Endometrial microvascular endothelial cells (primary cell): ENCODE measurements around the gene EYA2. TPM values are rescaled to one million over a fixed set of nuclear protein-coding genes. Genes with fewer than 3 reads are reported as not detected.

Experiments used
- in situ Hi-C: cut with HindIII; loops from 2 replicates; pipeline ENCODE4 v1.10.0; 2017; ENCODE audit warnings: low sequenced_read_pairs, low pct_unique_long_range_greater_than_20kb; ENCODE audit errors: inconsistent ontology term
- total RNA-seq: library from RNA; depleted of rRNA; stranded (reverse); fragments of >200 nt; gene quantifications from one replicate; pipeline ENCODE4 v1.2.3, GENCODE V29; 2015; ENCODE audit errors: inconsistent ontology term

The EYA2 gene
- total RNA-seq, 1 donor from 2014 or later, result not detected

DNA sequence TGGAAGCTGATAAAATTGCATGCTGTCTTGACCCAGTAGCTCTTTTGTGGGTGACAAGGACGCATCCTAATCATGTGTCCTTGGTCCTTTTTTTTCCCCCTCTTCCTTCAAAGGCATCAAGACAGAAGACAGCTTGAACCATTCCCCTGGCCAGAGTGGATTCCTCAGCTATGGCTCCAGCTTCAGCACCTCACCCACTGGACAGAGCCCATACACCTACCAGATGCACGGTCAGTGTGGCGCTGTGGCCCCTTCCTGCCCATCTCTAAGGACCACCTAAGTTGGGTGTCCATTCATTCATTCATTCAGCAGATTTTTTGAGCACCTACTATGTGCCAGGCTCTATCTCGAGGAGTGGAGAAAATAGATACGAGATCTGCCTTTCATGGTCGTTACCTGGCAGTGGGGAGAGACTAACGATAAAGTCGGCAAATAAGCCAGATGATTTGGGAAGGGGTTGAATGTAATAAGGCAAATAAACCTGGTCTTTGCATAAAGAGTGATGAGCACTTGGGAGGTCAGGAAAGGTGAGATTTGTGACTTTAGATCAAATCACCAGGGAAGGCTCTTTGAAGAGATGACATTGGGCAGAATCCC lies 121.5 kb downstream of the EYA2 start:
- in situ Hi-C loops, result no loop called here

DNA sequence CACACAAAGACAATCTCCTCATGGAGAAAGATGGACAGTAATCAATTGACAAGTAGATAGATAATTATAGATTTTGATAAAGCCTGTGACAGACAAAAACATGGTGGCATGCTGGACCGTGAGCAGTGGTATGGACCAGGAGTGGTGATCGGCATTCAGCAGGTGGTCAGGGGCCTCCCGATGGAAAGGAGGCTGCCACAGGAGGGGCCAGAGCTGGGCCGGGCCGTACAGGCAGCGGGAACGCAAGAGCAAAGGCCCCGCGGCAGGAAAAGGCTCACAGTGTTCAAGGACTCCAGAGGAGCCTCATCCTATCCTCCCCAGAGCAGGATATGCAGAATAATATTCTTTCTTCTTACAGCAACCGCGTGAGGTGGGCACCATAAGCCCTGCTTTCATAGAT lies 123.7 kb downstream of the EYA2 start:
- in situ Hi-C loops, result no loop called here

DNA sequence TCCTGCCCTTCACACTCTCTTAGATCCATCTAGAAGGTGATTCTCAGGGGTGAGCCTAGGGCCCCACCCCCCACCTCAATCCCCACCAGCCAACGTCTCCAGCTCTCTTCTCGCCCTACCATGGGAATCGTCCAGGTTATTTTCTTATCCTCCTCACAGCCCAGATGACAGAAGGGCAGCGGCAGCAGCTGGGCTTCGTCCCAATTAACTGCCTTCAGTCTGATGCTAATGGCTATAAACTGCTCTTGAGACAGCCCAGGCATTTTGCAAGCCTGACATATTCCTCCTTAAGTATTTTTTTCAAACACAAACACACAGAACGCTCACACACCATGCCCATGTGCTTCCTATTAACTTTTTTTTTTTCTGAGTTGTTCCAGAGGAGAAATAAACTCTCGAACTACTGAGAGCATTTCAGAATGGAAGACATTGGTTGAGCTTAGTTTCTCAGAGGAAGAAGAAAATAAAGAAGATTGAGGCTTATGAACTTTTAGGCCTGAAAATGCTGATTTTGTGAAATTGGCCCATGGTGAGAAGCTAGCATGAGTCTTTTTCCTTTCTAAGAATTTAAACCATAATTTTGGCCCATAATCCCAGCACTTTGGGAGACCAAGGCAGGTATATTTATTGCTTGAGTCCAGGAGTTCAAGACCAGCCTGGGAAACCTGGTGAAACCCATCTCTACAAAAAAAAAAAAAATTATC lies 124.6 kb downstream of the EYA2 start:
- in situ Hi-C loops, result no loop called here

DNA sequence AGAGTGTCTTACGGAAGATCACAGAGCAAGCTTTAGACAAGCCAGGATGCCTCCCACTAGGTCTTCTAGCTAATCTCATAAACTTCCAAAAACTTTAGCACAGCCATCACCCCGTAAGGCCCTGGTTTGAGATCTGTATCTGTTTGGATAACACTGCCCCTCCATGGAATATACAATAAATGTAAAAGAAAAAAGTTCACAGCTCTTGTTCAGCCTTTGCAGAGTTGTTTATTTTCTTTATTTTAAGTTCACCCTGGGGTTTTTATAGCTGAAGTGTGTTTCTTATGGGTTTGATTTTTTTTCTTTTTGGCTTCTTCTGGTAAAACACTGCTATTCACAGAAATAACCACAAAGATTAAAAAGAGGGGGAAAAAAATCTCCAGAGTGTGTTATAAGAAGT lies 125.6 kb downstream of the EYA2 start:
- in situ Hi-C loops, result no loop called here

DNA sequence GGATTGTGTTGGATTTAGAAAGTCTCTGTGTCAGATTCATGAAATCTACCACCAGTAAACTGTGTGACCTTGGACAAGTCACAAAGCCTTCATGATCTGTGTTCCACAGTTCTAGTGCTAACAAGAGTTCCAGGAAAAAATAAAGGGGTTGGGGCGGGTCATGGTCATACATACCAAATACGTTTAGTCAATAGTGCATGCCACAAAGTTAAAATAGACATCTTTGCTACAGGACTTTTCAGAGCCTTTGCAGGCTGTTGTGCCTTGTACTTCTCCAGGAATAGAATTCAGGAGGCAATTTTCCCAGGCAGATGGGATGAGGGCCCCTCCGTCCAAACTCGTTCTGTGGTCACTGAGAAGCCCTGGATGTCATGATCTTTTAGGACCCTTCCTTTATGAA lies 127.2 kb downstream of the EYA2 start:
- in situ Hi-C loops, result no loop called here

DNA sequence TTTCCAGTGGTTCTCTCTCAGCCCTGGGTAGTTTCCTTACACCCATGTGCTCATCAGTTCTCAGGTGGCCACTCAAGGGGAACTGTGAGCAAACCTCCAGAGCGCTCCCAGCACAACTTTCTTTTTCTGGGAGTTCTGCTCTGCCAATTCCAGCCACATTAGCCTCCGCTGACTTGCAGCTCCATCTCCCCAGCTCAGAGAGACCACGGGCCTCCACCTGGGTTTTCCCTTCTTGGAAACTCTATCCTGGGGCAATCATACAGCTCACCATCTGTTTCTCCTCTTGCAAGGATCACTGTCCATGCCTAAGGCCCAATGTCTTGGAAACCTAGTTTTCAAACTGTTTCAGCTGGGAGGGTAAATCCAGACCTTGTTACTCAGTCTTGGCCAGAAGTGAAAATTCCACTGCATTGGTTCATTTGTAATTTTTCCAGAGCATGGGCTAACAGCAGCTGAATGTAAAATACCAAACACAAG lies 129.9 kb downstream of the EYA2 start:
- in situ Hi-C loops, result no loop called here

DNA sequence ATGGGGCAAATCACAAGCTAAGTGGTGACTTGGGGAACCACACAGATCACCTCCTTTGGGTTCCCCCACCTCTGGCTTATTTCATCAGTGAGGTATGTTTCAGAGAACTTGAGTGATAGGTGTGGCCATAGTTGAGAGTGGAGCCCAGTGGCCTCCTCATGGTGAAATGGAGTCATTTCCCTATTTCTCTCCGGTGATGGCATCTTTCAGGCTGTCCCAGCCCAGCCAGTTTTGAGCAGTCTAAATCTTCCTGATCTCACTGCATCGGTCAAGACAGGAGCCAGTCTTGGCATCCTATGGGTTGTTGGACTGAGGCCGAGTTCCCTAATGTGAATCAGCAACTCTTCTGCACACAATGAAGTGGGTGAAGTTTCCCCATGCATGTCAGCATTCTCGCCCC lies 132.4 kb downstream of the EYA2 start:
- in situ Hi-C loops, result no loop called here

DNA sequence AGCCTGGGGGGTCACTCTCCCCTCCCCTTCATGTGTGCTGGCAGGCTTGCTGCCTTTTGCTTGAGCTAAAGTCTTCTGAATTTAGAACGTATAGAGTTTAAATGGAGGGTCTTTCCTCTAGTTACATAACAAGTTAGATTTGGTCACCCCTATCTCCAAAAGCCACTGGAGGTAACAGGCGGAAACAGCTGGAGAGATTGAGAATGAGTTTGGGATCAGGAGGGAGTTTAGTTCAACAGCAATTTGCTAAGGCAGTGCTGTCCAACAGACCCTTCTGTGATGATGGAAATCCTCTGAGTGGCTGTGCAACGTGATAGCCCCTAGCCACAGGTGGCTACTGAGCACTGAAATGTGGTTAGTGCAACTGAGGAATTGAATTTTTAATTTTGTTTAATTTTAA lies 132.8 kb downstream of the EYA2 start:
- in situ Hi-C loops, result no loop called here

DNA sequence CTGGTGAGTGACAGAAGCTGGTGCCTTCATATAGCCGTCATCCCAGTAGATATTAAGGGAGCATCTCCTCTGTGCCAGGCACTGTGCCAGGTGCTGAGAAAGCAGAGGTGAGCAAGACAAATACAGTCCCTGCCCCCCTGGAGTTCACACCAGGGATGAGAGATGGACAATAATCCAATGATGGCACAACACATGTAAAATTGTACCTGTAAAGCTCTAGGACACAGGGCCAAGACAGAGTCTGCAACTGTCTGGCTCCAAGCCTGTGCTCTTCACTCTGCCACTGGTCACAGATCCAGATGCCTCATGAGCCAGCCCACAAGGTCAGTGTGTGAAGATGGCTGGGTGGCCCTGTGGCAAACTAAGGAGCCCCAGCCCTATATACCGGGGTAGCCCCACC lies 133.8 kb downstream of the EYA2 start:
- in situ Hi-C loops, result no loop called here

DNA sequence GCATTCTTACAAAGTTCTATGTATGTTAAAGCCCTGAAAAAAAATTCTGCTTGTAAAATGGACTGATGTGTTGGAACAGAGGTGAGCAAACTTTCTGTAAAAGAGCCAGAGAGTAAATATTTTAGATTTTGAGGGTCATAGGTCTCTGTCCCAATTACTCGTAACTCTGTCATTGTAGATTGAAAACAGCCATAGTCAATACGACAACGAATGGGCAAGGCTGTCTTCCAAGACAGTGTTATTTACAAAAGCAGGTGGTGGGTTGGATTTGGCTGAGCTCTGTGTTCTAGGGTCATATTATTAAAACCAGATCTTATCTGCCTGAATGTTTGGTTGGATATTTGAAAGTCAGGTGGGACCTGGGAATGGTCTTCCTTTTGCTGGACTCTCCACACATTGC lies 135.2 kb downstream of the EYA2 start:
- in situ Hi-C loops, result no loop called here

DNA sequence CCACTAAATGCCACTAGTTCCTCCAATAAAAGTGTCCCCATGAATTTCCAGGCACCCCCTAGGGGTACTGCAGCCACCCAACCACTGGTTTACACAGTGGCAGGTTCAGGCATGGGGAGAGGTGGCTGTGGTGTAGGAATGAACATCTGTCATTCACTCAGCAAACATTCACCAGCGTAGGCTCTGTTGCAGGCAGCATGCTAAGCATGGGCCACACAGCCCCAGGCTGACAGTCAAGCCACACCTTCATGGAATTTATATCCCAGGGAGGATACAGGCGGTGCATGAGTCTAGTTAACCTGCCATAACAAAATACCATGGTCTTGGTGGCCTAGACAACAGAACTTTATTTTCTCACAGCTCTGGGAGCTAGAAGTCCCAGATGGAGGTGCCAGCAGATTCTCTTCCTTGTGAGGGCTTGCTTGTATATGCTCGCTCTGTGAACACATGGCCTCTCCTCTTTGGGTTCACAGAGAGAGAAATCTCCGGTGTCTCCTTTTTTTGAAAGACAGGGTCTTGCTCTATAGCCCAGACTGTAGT lies 135.7 kb downstream of the EYA2 start:
- in situ Hi-C loops, result no loop called here

DNA sequence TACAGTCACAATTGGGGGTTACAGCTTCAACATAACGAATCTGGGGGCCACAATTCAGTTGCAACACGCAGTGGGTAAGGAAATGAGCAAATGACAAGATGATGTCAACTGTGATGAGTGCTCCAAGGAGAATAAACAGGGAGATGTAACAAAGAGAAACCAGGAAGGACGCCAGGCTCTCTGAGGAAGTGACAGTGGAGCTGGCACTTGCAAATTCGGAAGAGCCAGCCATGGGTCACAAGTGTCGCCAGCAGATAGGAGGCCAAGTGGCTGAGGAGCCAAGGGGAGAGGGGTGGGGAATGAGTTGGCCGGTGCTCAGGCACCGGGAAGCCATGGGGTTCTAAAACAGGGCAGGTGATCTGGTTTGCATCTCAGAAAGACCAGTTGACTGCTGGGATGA lies 136.4 kb downstream of the EYA2 start:
- in situ Hi-C loops, result no loop called here

DNA sequence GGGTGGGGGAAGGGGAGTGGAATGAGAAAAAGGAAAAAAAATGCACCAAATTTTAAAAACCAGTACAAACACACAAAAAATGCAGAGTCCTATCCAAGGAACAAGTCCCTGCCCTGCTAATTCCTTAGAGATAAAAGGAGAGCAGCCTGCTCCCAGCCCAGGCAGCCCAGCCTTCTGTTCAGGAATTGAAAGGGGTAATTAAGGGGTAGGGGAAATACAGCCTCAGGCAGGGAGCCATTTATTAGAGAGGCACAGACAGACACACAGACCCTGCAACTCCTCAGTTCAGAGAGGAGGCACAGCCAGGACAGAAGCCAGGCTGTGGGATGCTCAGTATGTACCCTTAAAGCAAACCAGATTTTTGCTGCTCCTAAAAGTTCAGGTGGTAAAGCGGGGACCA lies 137.2 kb downstream of the EYA2 start:
- in situ Hi-C loops, result no loop called here

DNA sequence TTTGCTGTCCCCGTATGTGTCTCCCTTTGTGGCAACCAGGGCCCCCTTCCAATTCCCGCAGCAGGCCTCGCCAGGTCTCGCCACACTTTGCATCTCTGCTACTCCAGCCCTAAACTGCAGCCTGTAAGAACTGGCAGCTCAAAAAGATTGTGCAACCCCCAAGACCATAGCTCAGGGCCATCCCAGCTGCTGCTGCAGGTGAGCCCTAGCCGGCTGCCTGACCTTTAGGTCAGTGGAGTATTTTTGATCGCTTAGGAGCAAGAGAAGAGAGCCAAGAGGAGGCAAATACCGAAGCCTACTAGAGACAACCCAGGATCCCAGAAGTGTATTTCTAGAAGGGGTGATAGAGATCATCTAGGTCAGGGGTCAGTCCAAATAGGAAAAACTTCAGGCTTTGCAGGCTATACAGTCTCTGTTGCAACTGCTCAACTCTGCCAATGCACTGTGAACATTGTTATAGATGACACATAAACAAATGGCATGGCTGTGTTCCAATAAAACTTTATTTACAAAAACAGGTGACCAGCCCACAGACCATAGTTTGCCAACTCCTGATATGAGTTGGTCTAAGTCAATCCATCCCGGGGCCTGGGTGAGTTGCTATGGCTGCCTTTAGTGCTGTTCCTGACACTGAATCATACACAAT lies 138.4 kb downstream of the EYA2 start:
- in situ Hi-C loops, result no loop called here

DNA sequence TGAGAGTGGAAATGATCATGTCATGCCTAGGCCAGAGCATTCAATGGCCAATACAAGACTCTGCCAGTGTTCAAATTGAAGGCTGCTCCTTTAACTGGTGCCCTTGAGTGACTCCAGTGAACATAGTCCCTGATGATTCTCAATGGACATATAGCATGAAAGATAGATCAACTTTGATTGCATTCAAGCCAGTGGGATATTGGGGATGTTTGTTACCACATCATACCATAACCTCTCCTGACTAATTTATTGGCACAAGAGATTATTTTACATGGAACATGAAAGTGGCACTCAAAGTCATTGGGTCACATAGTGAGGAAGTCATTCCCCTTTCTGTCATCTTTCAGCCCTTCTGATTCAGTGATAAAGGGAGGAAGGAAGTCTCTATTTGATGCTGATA lies 139.0 kb downstream of the EYA2 start:
- in situ Hi-C loops, result no loop called here

DNA sequence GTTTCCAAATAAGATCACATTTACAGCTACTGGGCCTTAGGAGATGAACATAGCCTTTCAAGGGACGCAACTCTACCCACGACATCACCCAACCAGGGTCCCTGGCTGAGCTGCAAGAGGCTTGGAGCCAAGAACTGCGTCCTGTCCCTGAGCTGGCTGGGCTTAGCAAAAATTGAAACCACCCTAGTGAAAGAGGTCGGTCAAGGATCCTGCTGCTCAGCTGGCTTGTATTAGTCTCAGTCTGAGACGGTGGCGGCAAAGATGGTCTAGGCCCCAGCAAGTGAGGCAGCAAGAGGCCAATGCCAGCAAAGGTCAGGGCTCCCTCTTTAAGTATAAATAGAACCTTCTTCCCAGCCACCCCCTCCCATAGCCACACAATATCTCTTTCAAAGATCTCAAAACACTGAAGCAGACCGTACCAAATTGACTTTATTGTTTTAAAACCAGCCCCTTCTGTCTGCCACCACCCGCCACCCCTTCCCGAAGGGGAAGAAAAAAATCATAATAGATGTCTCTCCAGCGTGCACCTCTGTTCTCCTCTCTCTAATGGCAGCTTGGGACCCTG lies 140.5 kb downstream of the EYA2 start:
- in situ Hi-C loops, result no loop called here

DNA sequence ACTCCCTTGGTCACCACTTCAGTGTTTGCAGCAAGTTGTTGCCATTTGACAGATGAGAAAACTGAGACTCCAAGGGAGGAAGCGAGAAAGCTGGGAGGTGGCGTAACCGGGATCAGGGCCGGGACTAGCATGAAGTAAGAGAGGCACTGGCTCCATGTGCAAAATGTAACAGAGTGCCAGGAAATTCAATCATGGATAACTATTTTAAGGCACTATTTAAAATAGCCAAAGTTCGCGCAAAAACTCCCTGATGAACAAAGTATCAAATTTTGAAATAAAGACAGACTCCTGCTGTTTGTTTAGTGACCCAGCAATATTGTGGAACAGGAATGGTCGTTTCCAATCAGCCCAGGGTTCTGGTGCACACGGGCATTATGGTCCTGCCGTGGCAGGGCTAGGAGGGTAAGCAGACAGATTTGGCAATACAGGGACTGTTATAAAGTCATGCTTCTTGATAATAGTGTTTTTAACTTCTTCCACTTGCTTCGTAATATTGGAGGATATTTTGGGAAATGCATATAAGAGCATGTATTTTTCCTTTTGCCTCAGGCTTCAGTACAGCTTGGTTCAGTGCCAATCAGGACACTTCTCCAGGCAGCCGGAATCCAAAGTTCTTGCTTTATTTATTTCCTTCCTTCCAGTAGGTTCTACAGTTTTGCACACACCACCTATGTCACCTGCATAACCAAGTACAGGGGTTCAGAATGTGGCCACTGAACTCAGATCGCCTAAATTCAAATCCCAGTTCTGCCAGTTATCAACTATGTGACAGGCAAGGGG lies 141.6 kb downstream of the EYA2 start:
- in situ Hi-C loops, result no loop called here

DNA sequence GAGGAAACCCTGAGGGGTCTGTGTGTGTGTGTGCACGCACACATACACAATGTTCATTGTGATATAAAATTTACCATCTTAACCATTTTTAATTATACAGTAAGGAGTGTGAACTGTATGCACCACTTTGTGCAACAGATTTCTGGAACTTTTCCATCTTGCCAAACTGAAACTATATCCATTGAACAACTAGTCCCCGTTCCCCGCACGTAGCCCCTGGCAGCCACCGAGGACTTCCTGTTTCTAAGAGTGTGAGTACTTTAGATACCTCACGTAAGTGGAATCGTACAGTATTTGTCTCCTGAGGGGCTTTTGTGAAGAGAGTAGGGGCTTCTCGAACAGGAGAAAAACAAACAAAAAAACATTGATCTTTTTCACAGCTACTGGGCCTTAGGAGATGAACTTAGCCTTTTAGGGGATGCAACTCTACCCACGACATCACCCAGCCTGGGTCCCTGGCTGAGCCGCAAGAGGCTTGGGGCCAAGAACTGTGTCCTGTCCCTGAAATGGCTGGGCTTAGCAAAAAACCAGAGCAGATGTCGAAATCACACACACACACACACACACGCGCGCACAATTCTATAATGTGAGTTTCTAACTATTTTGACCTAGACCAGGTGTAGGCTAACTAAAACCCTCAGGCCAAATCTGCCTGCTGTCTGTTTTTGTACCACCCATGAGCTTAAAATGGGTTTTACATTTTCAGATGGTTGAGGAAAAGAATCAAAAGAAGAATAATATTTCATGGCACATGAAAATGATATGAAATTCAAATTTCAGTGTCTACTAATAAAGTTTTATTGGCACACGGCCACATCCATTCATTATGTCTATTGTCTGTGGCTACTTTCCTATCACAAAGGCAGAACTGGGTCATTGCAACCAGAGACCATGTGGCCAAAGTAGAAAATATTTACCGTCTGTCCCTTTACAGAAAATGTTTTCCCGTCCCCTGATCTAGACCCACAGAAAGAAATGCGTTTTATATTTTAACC lies 144.2 kb downstream of the EYA2 start:
- in situ Hi-C loops, result no loop called here
